ENCODE results near the gene TRIM22.

DNA sequence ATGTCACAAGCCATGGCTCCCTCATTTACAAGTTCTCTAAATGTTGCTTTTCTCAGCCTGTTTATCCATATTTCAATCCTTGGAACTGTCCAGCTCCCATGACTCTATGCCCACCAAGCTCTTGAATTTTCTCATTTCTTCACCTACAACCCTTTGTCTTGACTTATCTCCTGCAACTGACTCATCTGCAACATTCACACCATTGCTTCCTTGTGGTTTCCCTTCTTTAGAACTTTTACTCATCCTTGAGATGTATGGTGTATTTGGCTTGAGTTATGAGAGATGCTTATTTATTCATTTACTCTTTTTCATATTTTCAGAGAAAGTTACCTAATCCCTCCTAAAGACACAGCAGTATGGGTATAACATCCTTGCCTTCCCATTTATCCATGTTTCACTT lies 46.0 kb upstream of the TRIM22 start:
- TF ChIP-seq EZH2 (IDR thresholded peaks at IDR 0.05) (no peak), POLR2AphosphoS5 (IDR thresholded peaks at IDR 0.05; ENCODE audit: borderline replicate concordance, low read depth, low read length) (no peak), FOXP2 (optimal IDR thresholded peaks at IDR 0.05; ENCODE audit: control extremely low read depth, extremely low read length, insufficient read depth) (no peak)
